Measurements from ENCODE around the gene PRDX2. TPM values are rescaled to one million over a fixed set of nuclear protein-coding genes. Genes with fewer than 3 reads are reported as not detected.
A peak's percentile ranks its signal among the peaks of the same experiment; 100 is the strongest.

Gene PRDX2
- 40.4 TPM for total RNA-seq (2013)
- polyA plus RNA-seq (10 to 100 TPM; 40.0 to 71.5 (median 46.7) TPM), polyA minus RNA-seq (27.2 and 50.7 TPM in 2 replicates), total RNA-seq (1.6 to 38.5 (median 6.8) reads per million in 11 experiments)

DNA sequence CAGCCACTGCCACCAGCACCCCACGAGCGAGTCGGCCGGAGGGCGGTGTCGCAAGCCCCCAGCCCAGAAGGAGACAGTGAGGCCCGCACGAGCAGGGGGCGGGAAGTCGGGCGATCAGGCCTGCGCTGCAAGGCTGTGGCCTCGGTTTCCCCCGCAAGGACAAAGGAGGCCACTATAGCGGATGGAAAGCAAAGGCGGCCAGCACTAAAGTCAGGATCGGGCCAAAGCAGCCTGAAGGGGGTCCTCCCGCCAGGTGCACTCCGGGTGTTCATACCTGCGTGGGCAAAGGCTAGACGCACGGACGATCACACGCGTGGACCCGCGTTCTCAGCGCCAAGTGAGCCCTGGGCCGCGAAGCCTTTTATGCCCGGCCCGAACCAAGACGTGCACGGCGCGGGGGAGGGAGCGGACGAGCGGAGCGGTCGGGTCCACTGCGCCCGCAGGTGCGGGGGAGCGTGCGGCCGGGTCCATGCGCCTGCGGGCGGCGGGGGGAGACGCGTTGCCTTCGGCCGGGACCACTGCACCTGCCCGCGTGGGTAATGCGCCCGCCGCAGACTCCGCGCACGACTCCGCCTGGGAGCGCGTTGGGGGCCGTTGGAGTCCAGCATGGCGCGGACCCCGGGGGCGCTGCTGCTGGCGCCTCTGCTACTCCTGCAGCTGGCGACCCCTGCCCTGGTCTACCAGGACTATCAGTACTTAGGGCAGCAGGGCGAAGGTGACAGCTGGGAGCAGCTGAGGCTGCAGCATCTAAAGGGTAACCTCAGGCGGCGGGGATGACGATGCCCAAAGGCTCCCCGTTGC, at the start of gene PRDX2, which contains the start of gene THSD8:
PRDX2 (minus strand) TSS at position 335 of the 801 bp plus-strand sequence. CDS start 539 bp downstream, outside the sequence.
THSD8 (plus strand) TSS at position 604 of the 801 bp plus-strand sequence; CDS start at position 607, 3 bp downstream.
- Histone ChIP-seq H3K4me3 (replicated peaks in 1 of 3; ENCODE audit: low read depth in 2 of 3, low read length in 3 of 3) (peak within 1 kb of the TSS; percentile 44 to 81 (median 45)), H4K20me1 (ENCODE audit: insufficient read depth, low read length) (no peaks in the 10 kb centered on the region), H3K36me3 (replicated peaks in 1 of 2; ENCODE audit: control insufficient read depth in 1 of 2, insufficient read depth in 2 of 2, low read length in 2 of 2) (no peaks in the 10 kb centered on the region), H3K4me2 (replicated peaks; ENCODE audit: extremely low read depth, low read length, poor library complexity, severe bottlenecking) (peak within 1 kb of the TSS; percentile 80), H3K9ac (ENCODE audit: insufficient read depth, low read length, poor library complexity, severe bottlenecking) (peak within 1 kb of the TSS; percentile 68), H3K79me2 (ENCODE audit: insufficient read depth, low read length) (no peaks in the 10 kb centered on the region), H2AFZ (ENCODE audit: insufficient read depth, low read depth, low read length, poor library complexity, severe bottlenecking) (peak within 1 kb of the TSS; percentile 84), H3K9me3 (replicated peaks in 1 of 2; ENCODE audit: control insufficient read depth in 1 of 2, insufficient read depth in 1 of 2, low read length in 2 of 2) (no peaks in the 10 kb centered on the region), H3K27ac (ENCODE audit: low read depth in 1 of 2, low read length in 2 of 2) (no peak within 1 kb of the TSS), H3K4me1 (ENCODE audit: control insufficient read depth in 1 of 2, insufficient read depth in 2 of 2, low read length in 2 of 2) (peaks cover 23 to 33% of the 10 kb centered on the region in 2 donors), H3K27me3 (ENCODE audit: control insufficient read depth in 2 of 2, insufficient read depth in 2 of 2, low read length in 2 of 2) (peaks cover 4 to 34% of the 10 kb centered on the region in 2 donors)
- under 1% methylated on average over 77 of the region's 78 CpGs for WGBS (ENCODE audit: insufficient coverage)
- DNase-seq: peak in 2 of 3 donors; percentile 29 to 37
- TF ChIP-seq, protein P1, sequence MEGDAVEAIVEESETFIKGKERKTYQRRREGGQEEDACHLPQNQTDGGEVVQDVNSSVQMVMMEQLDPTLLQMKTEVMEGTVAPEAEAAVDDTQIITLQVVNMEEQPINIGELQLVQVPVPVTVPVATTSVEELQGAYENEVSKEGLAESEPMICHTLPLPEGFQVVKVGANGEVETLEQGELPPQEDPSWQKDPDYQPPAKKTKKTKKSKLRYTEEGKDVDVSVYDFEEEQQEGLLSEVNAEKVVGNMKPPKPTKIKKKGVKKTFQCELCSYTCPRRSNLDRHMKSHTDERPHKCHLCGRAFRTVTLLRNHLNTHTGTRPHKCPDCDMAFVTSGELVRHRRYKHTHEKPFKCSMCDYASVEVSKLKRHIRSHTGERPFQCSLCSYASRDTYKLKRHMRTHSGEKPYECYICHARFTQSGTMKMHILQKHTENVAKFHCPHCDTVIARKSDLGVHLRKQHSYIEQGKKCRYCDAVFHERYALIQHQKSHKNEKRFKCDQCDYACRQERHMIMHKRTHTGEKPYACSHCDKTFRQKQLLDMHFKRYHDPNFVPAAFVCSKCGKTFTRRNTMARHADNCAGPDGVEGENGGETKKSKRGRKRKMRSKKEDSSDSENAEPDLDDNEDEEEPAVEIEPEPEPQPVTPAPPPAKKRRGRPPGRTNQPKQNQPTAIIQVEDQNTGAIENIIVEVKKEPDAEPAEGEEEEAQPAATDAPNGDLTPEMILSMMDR (IDR thresholded peaks at IDR 0.05): no peak
- intact Hi-C loops (cut with micrococcal nuclease): no loop called here
- H3K9me3 Mint-ChIP-seq: peaks cover 0 to 6% (median 0%) of the 10 kb centered on the region in 7 donors
- H3K27ac Mint-ChIP-seq: peak within 1 kb of the TSS in 3 of 7 donors; percentile 12 to 43 (median 25)
- H3K27me3 Mint-ChIP-seq (ENCODE audit: low read depth in 3 of 3): peaks cover 14 to 31% (median 25%) of the 10 kb centered on the region in 3 donors
- H3K4me1 Mint-ChIP-seq: peaks cover 26% of the 10 kb centered on the region
- H3K36me3 Mint-ChIP-seq: peaks cover 8 to 24% of the 10 kb centered on the region in 2 donors
- peak within 1 kb of the TSS; percentile 82 to 91 for H3K4me3 Mint-ChIP-seq

All from CD14-positive monocyte (primary cell).